NCI-H2196 treated with DMSO at 0.1 percent for 48 hours (cell line): Measurements from ENCODE around the gene BMP8A.

Source experiments
- DNase-seq: peaks from one replicate; lab custom pipeline; 2025; ENCODE audit not compliant: unreplicated experiment; lab: John Stamatoyannopoulos, UW

Gene BMP8A

GRCh38 chr1:39567302-39567701, 75.9 kb downstream of the BMP8A start:
- no peak for DNase-seq

- no peak for DNase-seq
These were observed 76.8 kb downstream of the BMP8A start for GRCh38 chr1:39568208-39568607.

- DNase-seq, result no peak
These were observed 77.6 kb downstream of the BMP8A start for GRCh38 chr1:39569034-39569433.

GRCh38 chr1:39570477-39571177, 79.2 kb downstream of the BMP8A start:
- DNase-seq, result no peak

- DNase-seq, result no peak
These were observed 79.7 kb downstream of the BMP8A start for GRCh38 chr1:39571178-39571483.

GRCh38 chr1:39572379-39573096, 81.1 kb downstream of the BMP8A start:
- no peak for DNase-seq

GRCh38 chr1:39573097-39573465, 81.6 kb downstream of the BMP8A start:
- no peak for DNase-seq

- no peak for DNase-seq
These were observed 82.5 kb downstream of the BMP8A start for GRCh38 chr1:39573736-39574624.

GRCh38 chr1:39574646-39575045, 83.2 kb downstream of the BMP8A start:
- no peak for DNase-seq
